SK-N-MC (cell line): Measurements from ENCODE around the gene ZNF385B.

Experiments used
- EZH2 ChIP-seq: fragments of 200-600 bp; sonication (generic); IDR thresholded peaks from one replicate; pipeline ENCODE4 v1.6.1; 2017; ENCODE audit warnings: antibody characterized with exemption
- FOXP2 ChIP-seq: optimal IDR thresholded peaks from 2 replicates; pipeline ENCODE3; 2011; ENCODE audit warnings: mild to moderate bottlenecking, moderate library complexity; ENCODE audit not compliant: insufficient read depth; ENCODE audit errors: extremely low read length, control extremely low read depth
- POLR2AphosphoS5 ChIP-seq: IDR thresholded peaks from 2 replicates; pipeline ENCODE4 v1.6.1; 2012; ENCODE audit warnings: mild to moderate bottlenecking, low read depth, low read length, borderline replicate concordance

DNA sequence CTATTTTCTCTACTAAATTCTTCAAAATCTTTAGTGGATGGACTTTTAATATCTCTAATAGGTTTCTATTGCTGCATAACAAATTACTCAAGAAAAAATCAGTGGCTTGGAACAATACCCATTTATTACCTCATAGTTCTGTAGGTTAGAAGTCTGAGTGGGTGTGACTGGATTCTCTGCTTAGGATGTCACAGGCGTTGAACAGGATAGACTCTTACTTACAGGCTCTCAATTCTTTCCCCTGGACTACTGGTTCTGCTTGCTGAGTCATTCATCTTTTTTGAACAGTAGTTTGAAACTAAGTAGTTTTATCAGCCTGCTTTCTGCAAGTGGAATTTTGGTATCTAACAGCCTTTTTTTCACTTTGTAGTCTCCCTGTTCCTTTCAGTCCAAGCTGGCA lies 265.4 kb downstream of the ZNF385B start:
- TF ChIP-seq POLR2AphosphoS5 (no peak), EZH2 (no peak), FOXP2 (no peak)
